HG03521 (cell line): ENCODE measurements around the gene MOB2.
"Not testable (repeated sequence)": the region's sequence is repeated elsewhere in the genome, so short reads cannot be mapped to it uniquely, and the experiment has no call there.

Experiments
- ATAC-seq: cut with Tn5 transposase; IDR thresholded peaks from one replicate; pipeline ENCODE4 v1.9.1; 2021; ENCODE audit warnings: mild to moderate bottlenecking, moderate library complexity; ENCODE audit not compliant: unreplicated experiment

Gene MOB2

GRCh38 chr11:1444823-1445422 is 41.7 kb downstream of the MOB2 start:
- no peak for ATAC-seq

- ATAC-seq: no peak
Observed at GRCh38 chr11:1444321-1444720, 42.3 kb downstream of the MOB2 start.

- no peak for ATAC-seq
Observed at GRCh38 chr11:1443737-1444136, 42.8 kb downstream of the MOB2 start.

GRCh38 chr11:1442807-1443366 is 43.7 kb downstream of the MOB2 start:
- ATAC-seq: no peak

- ATAC-seq: no peak
Observed at GRCh38 chr11:1442163-1442562, 44.4 kb downstream of the MOB2 start.

- no peak for ATAC-seq
Observed at GRCh38 chr11:1440496-1440895, 46.1 kb downstream of the MOB2 start.

GRCh38 chr11:1440066-1440465 is 46.5 kb downstream of the MOB2 start:
- ATAC-seq: no peak

- ATAC-seq: no peak
Observed at GRCh38 chr11:1439341-1439740, 47.2 kb downstream of the MOB2 start.

- ATAC-seq: no peak
Observed at GRCh38 chr11:1438967-1439330, 47.6 kb downstream of the MOB2 start.

- no peak for ATAC-seq
Observed at GRCh38 chr11:1438261-1438966, 48.2 kb downstream of the MOB2 start.

GRCh38 chr11:1437500-1437899 is 49.1 kb downstream of the MOB2 start:
- ATAC-seq: no peak

GRCh38 chr11:1436468-1437039 is 50.0 kb downstream of the MOB2 start:
- ATAC-seq: no peak

GRCh38 chr11:1435820-1436467 is 50.6 kb downstream of the MOB2 start:
- no peak for ATAC-seq

- ATAC-seq: not testable (repeated sequence)
Observed at GRCh38 chr11:1435479-1435819, 51.1 kb downstream of the MOB2 start.

- ATAC-seq: no peak
Observed at GRCh38 chr11:1433977-1434640, 52.5 kb downstream of the MOB2 start.

- no peak for ATAC-seq
Observed at GRCh38 chr11:1433568-1433967, 53.0 kb downstream of the MOB2 start.

GRCh38 chr11:1428762-1429316 is 57.7 kb downstream of the MOB2 start:
- no peak for ATAC-seq

GRCh38 chr11:1425439-1425838 is 61.1 kb downstream of the MOB2 start:
- no peak for ATAC-seq

GRCh38 chr11:1425006-1425405 is 61.6 kb downstream of the MOB2 start:
- ATAC-seq: no peak

GRCh38 chr11:1423406-1423805 is 63.2 kb downstream of the MOB2 start:
- not testable (repeated sequence) for ATAC-seq

- no peak for ATAC-seq
Observed at GRCh38 chr11:1422981-1423380, 63.6 kb downstream of the MOB2 start.
